ENCODE data around the gene COL4A1.

Gene COL4A1

DNA sequence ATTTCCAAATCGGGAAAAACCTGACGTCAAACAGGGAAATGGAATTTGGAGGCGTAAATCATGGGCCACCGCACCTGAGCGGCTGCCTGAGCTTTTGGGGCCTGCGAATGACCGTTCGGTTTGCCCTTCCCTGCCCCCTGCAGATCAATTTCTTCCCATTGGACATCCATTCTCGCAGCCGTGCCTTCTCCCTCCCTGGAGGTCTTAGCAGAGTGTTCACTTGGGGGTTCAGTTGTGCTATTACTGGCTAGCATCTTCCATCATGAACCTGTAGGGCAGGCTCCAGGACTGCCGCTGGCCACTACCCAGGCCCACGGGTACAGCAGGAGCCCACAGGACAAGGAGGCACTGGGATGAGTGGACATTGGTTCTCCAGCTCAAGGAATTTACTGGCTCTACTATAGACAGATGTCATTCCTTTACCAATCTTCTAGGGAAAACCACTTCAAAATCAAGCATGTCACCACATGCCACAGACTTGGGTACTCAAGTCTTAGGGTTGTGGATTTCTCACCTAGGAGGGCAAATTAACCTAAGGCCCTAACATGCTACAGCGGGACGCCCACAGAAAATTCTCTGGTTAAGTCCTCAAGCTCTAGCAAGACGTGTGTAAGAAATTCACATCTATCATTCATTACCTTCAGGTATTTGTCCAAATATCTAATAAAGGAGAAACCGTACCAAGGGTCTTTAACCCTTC is 75.5 kb downstream of the COL4A1 start:
- no peaks in the 10 kb centered on the region for H3K9me3 ChIP-seq (ENCODE audit: low read length)
- TF ChIP-seq, protein P1, sequence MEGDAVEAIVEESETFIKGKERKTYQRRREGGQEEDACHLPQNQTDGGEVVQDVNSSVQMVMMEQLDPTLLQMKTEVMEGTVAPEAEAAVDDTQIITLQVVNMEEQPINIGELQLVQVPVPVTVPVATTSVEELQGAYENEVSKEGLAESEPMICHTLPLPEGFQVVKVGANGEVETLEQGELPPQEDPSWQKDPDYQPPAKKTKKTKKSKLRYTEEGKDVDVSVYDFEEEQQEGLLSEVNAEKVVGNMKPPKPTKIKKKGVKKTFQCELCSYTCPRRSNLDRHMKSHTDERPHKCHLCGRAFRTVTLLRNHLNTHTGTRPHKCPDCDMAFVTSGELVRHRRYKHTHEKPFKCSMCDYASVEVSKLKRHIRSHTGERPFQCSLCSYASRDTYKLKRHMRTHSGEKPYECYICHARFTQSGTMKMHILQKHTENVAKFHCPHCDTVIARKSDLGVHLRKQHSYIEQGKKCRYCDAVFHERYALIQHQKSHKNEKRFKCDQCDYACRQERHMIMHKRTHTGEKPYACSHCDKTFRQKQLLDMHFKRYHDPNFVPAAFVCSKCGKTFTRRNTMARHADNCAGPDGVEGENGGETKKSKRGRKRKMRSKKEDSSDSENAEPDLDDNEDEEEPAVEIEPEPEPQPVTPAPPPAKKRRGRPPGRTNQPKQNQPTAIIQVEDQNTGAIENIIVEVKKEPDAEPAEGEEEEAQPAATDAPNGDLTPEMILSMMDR (IDR thresholded peaks at IDR 0.05; ENCODE audit: low read length): no peak
- TF ChIP-seq EZH2 (IDR thresholded peaks at IDR 0.05; ENCODE audit: borderline replicate concordance, low read length): no peak
- H3K36me3 ChIP-seq (ENCODE audit: insufficient read depth, low read length): no peaks in the 10 kb centered on the region
- no peak overlapping the region for H3K4me3 ChIP-seq (ENCODE audit: low read depth, low read length, poor library complexity, severe bottlenecking)
- no peak overlapping the region for H2AFZ ChIP-seq (ENCODE audit: low read length)
- no peaks in the 10 kb centered on the region for H3F3A ChIP-seq (ENCODE audit: insufficient read depth, low read length)
- H3K27me3 ChIP-seq (ENCODE audit: insufficient read depth, low read length): peaks cover 5% of the 10 kb centered on the region; the same call in 1 of the 2 replicates
- H3K9me2 ChIP-seq (ENCODE audit: low read depth, low read length): no peaks in the 10 kb centered on the region
- H3K4me2 ChIP-seq (ENCODE audit: low read length): no peak overlapping the region
- no peak overlapping the region for H3K9ac ChIP-seq (ENCODE audit: low read length)
- no peak overlapping the region for H3K27ac ChIP-seq (ENCODE audit: low read depth, low read length, poor library complexity, severe bottlenecking)
- H3K79me2 ChIP-seq (ENCODE audit: insufficient read depth, low read length): no peaks in the 10 kb centered on the region
- no peaks in the 10 kb centered on the region for H3K4me1 ChIP-seq (ENCODE audit: insufficient read depth, low read length, severe bottlenecking)
- no peaks in the 10 kb centered on the region for H4K20me1 ChIP-seq (ENCODE audit: insufficient read depth, low read length)

DNA sequence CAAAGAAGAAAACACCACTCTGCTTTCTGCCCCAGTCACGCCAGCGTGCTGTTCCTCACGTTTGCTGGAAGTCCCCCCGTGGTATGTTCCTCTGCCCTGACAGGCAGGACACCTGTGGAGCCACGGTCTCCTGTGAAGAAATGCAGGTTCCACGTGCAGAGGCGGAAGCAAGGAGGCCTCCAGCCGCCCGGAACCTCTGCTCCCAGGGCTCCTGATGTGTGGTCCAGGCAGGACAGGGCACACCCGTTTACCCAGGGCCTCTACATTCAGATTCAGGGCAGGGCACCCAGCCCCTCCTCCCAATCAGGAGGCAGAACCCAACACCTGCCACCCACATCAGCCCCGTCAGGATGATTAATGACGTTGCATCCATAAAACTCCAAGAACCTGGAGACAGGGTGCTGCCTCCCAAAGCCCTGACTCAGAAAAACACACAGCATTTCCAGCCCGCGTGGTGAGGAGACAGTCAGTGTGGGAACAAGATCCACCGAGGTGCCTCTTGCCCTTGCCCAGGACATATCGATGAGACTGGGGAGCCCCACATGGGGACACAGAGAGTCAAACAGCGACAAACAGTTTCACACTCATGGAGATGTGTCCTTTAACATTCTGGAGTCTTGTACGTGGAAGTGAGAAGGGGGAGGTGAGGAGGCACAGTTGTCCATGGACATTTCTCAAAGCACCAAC is 76.2 kb downstream of the COL4A1 start:
- Histone ChIP-seq H3K4me3 (ENCODE audit: low read depth, low read length, poor library complexity, severe bottlenecking) (no peak overlapping the region), H3K27me3 (ENCODE audit: insufficient read depth, low read length) (peaks cover 5% of the 10 kb centered on the region; the same call in 1 of the 2 replicates), H3K9me3 (ENCODE audit: low read length) (no peaks in the 10 kb centered on the region), H3K9ac (ENCODE audit: low read length) (no peak overlapping the region), H3K4me1 (ENCODE audit: insufficient read depth, low read length, severe bottlenecking) (no peaks in the 10 kb centered on the region), H4K20me1 (ENCODE audit: insufficient read depth, low read length) (no peaks in the 10 kb centered on the region), H3K27ac (ENCODE audit: low read depth, low read length, poor library complexity, severe bottlenecking) (no peak overlapping the region), H3K36me3 (ENCODE audit: insufficient read depth, low read length) (no peaks in the 10 kb centered on the region), H2AFZ (ENCODE audit: low read length) (no peak overlapping the region), H3F3A (ENCODE audit: insufficient read depth, low read length) (no peaks in the 10 kb centered on the region), H3K4me2 (ENCODE audit: low read length) (no peak overlapping the region), H3K79me2 (ENCODE audit: insufficient read depth, low read length) (no peaks in the 10 kb centered on the region), H3K9me2 (ENCODE audit: low read depth, low read length) (no peaks in the 10 kb centered on the region)
- TF ChIP-seq EZH2 (IDR thresholded peaks at IDR 0.05; ENCODE audit: borderline replicate concordance, low read length): no peak
- TF ChIP-seq, protein P1 (IDR thresholded peaks at IDR 0.05; ENCODE audit: low read length): no peak

- no peaks in the 10 kb centered on the region for H3F3A ChIP-seq (ENCODE audit: insufficient read depth, low read length)
- H3K27me3 ChIP-seq (ENCODE audit: insufficient read depth, low read length): peaks cover 5% of the 10 kb centered on the region; the same call in 1 of the 2 replicates
- no peaks in the 10 kb centered on the region for H3K9me3 ChIP-seq (ENCODE audit: low read length)
- no peak overlapping the region for H3K4me3 ChIP-seq (ENCODE audit: low read depth, low read length, poor library complexity, severe bottlenecking)
- no peaks in the 10 kb centered on the region for H3K9me2 ChIP-seq (ENCODE audit: low read depth, low read length)
- TF ChIP-seq, protein P1 (IDR thresholded peaks at IDR 0.05; ENCODE audit: low read length): no peak
- no peak for TF ChIP-seq EZH2 (IDR thresholded peaks at IDR 0.05; ENCODE audit: borderline replicate concordance, low read length)
- H2AFZ ChIP-seq (ENCODE audit: low read length): no peak overlapping the region
- H3K36me3 ChIP-seq (ENCODE audit: insufficient read depth, low read length): no peaks in the 10 kb centered on the region
- no peak overlapping the region for H3K4me2 ChIP-seq (ENCODE audit: low read length)
- H4K20me1 ChIP-seq (ENCODE audit: insufficient read depth, low read length): no peaks in the 10 kb centered on the region
- no peaks in the 10 kb centered on the region for H3K4me1 ChIP-seq (ENCODE audit: insufficient read depth, low read length, severe bottlenecking)
- no peak overlapping the region for H3K9ac ChIP-seq (ENCODE audit: low read length)
- H3K79me2 ChIP-seq (ENCODE audit: insufficient read depth, low read length): no peaks in the 10 kb centered on the region
- H3K27ac ChIP-seq (ENCODE audit: low read depth, low read length, poor library complexity, severe bottlenecking): no peak overlapping the region
These were observed 76.9 kb downstream of the COL4A1 start for GRCh38 chr13:110229905-110230563.

Data from OCI-LY1 (cell line).